PC-9 (cell line): ENCODE results near the gene ZNF212.

ENCODE experiments used
- CTCF ChIP-seq: fragments of 200-600 bp; sonication (generic); conservative IDR thresholded peaks from 2 replicates; pipeline ENCODE4 v1.6.1; 2017; ENCODE audit warnings: mixed run types, antibody characterized with exemption, mild to moderate bottlenecking, moderate library complexity
- EZH2 ChIP-seq: fragments of 200-600 bp; sonication (generic); IDR thresholded peaks from 2 replicates; pipeline ENCODE4 v1.8.0; 2017; ENCODE audit warnings: antibody characterized with exemption, low read depth

DNA sequence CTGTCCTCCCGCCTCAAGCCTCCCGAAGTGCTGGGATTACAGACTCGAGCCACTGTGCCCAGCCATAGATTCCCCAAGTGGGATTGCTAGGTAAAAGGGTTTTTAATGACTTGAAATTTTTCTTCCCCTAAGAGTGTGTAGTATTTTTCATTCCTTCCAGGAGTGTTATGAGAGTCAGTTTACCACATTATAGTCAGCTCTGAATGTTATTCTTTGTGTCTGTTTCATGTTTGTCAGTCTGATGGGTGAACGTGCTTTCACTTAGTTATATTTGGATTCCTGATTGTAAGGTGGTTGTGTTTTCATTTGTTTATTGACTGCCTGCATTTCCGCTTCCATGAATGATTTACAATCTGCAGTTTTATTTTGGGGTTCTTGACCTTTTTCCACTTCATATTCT is 6.3 kb downstream of the ZNF212 start:
- TF ChIP-seq CTCF (no peak), EZH2 (no peak)
